ENCODE results near the gene DNAAF3.
"Not testable (repeated sequence)": the region's sequence is repeated elsewhere in the genome, so short reads cannot be mapped to it uniquely, and the experiment has no call there.

DNA sequence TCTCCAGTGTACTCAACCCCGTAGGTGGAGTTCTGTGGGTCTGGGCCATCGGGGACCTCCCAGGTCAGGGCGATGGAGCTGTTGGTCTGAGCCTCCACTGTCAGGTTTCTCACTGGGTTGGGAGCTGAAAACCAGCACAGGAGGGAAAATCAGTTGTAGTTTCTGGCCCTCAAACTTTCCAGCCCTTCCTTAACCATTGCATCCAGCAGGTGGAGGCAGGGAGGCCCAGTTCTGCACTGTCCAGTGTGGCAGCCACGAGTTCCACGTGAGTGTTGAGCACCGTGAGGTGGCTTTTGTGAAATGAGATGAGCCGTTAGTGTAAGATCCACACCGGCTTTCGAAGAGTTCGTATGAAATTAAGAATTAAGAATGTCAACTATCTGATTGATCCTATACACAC lies 35.8 kb upstream of the DNAAF3 start:
- TF ChIP-seq YY1 (IDR thresholded peaks at IDR 0.05; ENCODE audit: insufficient read depth, insufficient read length); ZNF274 (IDR thresholded peaks at IDR 0.05; ENCODE audit: low read depth, low read length): not testable (repeated sequence)
